C4-2B (cell line): Measurements from ENCODE around the gene PMAIP1.

Source experiments
- H3K27ac ChIP-seq: fragments of 450-650 bp; 2 replicates; pipeline ENCODE4 v1.5.1; 2017
- CTCF ChIP-seq: fragments of 450-650 bp; conservative IDR thresholded peaks from 2 replicates; pipeline ENCODE4 v1.5.1; 2017; ENCODE audit warnings: mild to moderate bottlenecking
- ZFX ChIP-seq: fragments of 450-650 bp; IDR thresholded peaks from 2 replicates; pipeline ENCODE4 v1.6.1; 2017

The PMAIP1 gene

DNA sequence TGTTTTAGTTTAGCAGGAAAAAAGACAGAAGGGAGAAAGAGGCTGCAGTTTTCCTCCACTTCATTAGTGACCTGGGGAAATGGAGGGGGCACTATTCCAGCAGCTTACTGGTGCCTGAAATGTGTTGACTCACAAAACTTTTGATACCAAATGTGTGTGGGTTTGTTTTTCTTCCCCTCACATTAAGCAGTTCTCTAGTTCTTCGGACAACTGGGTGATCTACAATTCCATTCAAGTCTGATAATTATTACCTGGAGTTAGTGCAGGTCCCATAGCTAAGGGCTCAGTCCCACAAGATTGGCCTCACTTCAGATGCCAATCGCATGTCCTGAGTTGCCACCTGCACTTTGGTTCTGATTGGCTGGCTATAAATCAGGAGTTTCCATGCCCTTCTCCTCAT is 28.4 kb downstream of the PMAIP1 start:
- TF ChIP-seq CTCF (no peak), ZFX (no peak)
- no peak overlapping the region for H3K27ac ChIP-seq

- H3K27ac ChIP-seq = no peak overlapping the region
- TF ChIP-seq CTCF = no peak
- TF ChIP-seq ZFX = no peak
These were observed 30.0 kb downstream of the PMAIP1 start for GRCh38 chr18:59929621-59930295.

DNA sequence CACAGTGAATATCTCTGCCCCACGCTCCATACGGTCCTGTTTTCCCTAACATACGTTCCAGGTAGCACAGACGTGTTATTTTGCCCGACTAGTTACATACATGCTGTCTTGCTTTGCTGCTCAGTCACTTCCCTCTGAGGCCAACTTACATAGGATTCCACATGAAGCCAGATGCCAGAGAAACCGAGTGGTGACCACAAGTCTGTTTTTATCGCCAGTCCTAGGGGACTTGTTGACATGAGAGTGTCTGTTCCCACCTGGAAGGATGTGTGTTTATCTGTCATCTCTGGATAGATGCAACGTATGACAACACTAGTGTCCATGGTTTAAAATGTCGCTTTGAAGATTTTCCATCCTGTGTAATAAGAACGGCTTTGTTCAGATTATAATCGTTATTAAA is 32.6 kb downstream of the PMAIP1 start:
- TF ChIP-seq ZFX (no peak), CTCF (no peak)
- H3K27ac ChIP-seq = no peak overlapping the region

- TF ChIP-seq ZFX = no peak
- TF ChIP-seq CTCF = no peak
- H3K27ac ChIP-seq = no peak overlapping the region
These were observed 38.9 kb downstream of the PMAIP1 start for GRCh38 chr18:59938676-59939075.

- no peak overlapping the region for H3K27ac ChIP-seq
- TF ChIP-seq ZFX (no peak), CTCF (no peak)
These were observed 39.3 kb downstream of the PMAIP1 start for GRCh38 chr18:59939127-59939526.

GRCh38 chr18:59940068-59940467 is 40.3 kb downstream of the PMAIP1 start:
- TF ChIP-seq ZFX (no peak), CTCF (no peak)
- no peak overlapping the region for H3K27ac ChIP-seq

GRCh38 chr18:59941331-59941730 is 41.5 kb downstream of the PMAIP1 start:
- TF ChIP-seq ZFX (no peak), CTCF (no peak)

More at GRCh38 chr18:59941331-59941730, 41.5 kb downstream of the PMAIP1 start:
- H3K27ac ChIP-seq = no peak overlapping the region
